Ishikawa (cell line): Measurements from ENCODE around the gene NFYC.

Source experiments
- CEBPB ChIP-seq: IDR thresholded peaks from 2 replicates; pipeline ENCODE4 v1.6.1; 2012
- EP300 ChIP-seq: IDR thresholded peaks from 2 replicates; pipeline ENCODE4 v1.6.1; 2012; ENCODE audit warnings: borderline replicate concordance
- TCF12 ChIP-seq: IDR thresholded peaks from 2 replicates; pipeline ENCODE4 v1.6.1; 2012; ENCODE audit warnings: low read depth
- TEAD4 ChIP-seq: IDR thresholded peaks from 2 replicates; pipeline ENCODE4 v1.6.1; 2012
- TF ChIP-seq, protein P1 (sequence below): IDR thresholded peaks from 2 replicates; pipeline ENCODE4 v1.6.1; 2012
- TF ChIP-seq, protein P2 (sequence below): IDR thresholded peaks from 2 replicates; pipeline ENCODE4 v1.6.1; 2012
- TF ChIP-seq, protein P3 (sequence below): IDR thresholded peaks from 2 replicates; pipeline ENCODE4 v1.6.1; 2012; ENCODE audit warnings: low read depth, mild to moderate bottlenecking

DNA sequence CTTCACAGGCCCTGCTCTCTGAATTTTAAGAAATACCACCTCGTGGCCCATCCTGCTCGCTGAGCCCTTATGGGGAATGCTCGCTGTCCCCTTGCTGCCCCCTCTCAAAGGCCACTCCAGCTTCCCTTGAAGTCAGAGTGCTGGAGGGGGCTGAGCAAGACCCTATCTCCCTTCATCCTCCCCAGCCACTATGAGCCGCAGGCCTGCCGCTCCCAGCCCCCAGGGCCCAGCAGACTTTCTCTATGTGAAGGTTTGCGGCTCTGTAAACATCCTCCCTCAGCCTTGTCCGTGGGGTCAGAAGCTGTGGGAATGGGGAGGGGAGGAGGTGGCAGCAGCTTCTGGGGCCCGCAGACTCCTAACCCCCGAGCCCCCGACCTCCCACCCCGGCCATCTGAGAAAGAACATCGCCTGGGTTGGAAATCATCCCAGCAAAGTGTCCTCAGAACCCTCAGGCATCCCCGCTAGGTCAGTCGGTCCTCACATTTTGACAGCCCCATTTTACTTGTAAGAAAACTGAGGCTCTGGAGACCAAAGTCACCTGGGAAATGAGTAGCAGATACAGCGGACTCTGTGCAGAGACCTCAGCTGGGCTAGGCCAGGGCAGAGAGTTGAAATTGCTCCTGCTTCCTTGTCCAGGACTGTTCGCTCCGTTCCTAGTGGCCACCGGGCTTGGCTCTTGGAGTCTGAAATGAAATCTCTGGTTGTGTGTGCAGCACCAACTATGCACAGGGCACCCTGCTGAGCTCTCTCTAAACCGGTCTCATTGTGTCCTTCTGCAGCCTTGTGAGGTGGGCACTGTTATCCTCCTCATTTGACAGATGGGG lies 96.4 kb downstream of the NFYC start:
- TF ChIP-seq TCF12: no peak
- TF ChIP-seq TEAD4: no peak
- no peak for TF ChIP-seq EP300
- TF ChIP-seq, protein P1, sequence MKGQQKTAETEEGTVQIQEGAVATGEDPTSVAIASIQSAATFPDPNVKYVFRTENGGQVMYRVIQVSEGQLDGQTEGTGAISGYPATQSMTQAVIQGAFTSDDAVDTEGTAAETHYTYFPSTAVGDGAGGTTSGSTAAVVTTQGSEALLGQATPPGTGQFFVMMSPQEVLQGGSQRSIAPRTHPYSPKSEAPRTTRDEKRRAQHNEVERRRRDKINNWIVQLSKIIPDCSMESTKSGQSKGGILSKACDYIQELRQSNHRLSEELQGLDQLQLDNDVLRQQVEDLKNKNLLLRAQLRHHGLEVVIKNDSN: no peak
- TF ChIP-seq, protein P2, sequence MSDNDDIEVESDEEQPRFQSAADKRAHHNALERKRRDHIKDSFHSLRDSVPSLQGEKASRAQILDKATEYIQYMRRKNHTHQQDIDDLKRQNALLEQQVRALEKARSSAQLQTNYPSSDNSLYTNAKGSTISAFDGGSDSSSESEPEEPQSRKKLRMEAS: no peak
- TF ChIP-seq, protein P3, sequence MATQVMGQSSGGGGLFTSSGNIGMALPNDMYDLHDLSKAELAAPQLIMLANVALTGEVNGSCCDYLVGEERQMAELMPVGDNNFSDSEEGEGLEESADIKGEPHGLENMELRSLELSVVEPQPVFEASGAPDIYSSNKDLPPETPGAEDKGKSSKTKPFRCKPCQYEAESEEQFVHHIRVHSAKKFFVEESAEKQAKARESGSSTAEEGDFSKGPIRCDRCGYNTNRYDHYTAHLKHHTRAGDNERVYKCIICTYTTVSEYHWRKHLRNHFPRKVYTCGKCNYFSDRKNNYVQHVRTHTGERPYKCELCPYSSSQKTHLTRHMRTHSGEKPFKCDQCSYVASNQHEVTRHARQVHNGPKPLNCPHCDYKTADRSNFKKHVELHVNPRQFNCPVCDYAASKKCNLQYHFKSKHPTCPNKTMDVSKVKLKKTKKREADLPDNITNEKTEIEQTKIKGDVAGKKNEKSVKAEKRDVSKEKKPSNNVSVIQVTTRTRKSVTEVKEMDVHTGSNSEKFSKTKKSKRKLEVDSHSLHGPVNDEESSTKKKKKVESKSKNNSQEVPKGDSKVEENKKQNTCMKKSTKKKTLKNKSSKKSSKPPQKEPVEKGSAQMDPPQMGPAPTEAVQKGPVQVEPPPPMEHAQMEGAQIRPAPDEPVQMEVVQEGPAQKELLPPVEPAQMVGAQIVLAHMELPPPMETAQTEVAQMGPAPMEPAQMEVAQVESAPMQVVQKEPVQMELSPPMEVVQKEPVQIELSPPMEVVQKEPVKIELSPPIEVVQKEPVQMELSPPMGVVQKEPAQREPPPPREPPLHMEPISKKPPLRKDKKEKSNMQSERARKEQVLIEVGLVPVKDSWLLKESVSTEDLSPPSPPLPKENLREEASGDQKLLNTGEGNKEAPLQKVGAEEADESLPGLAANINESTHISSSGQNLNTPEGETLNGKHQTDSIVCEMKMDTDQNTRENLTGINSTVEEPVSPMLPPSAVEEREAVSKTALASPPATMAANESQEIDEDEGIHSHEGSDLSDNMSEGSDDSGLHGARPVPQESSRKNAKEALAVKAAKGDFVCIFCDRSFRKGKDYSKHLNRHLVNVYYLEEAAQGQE: no peak
- TF ChIP-seq CEBPB: no peak
